ENCODE measurements around the gene FHOD1.

FHOD1 gene

DNA sequence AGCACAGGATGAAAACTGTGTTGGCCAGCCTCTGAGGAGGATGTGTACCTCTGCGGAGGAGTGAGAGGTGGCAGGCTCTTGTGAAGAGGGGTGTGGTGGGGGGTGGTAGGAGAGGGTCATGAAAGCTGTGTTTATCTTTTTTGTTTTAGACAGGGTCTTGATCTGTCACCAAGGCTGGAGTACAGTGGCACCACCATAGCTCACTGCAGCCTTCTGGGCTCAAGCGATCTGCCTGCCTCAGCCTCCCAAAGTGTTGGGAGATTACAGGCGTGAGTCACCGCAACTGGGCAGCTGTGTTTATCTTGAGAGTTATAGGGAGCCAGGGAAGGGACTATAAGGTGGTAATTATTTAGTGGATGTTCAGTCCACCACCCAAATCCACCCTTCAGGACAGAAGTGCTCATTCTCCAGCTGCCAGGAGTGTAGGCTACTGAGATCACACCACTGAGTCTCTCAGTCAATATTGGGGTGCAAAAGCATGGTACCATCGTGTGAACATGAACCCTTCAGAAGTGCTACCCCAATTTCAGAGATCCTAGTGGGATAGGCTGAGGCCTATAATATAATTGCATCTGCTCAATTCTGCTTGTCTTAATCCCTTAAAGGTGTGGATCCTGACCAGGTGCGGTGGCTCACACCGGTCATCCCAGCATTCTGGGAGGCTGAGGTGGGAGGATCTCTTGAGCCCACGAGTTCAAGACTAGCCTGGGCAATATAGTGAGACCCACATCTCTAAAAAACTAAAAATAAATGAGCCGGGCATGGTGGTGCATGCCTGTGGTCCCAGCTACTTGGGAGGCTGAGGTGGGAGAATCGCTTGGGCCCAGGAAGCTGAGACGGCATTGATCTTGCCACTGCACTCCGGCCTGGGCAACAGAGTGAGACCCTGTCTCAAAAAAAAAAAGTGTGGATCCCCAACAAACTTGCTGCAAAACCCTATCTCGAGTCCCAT is 56.6 kb downstream of the FHOD1 start:
- no peak for DNase-seq (ENCODE audit: low read depth)

DNA sequence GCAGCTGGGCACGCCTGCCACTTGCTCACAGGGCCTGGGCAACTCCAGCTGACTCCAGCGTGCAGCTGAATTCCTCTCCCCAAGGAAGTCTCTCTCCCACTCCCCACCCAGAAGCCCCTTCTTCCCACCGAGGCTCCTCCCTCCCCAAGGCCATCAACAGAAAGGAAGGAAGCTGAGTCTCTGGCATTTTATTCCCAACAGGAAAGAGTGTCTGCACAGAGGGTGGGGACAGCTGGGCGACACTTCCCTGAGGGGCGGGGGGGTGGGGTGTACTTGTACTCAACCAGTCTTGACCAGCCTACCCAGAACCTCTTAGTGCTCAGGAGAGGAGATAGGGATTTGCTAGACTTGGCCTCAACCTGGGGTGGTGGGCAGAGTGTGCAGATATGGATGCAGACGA is 57.2 kb downstream of the FHOD1 start, which contains the start of gene EXOC3L1:
Gene EXOC3L1 (minus strand): TSS at position 96 of the 400 bp plus-strand sequence. CDS start 460 bp downstream, outside the sequence.
- DNase-seq (ENCODE audit: low read depth) = no peak

DNA sequence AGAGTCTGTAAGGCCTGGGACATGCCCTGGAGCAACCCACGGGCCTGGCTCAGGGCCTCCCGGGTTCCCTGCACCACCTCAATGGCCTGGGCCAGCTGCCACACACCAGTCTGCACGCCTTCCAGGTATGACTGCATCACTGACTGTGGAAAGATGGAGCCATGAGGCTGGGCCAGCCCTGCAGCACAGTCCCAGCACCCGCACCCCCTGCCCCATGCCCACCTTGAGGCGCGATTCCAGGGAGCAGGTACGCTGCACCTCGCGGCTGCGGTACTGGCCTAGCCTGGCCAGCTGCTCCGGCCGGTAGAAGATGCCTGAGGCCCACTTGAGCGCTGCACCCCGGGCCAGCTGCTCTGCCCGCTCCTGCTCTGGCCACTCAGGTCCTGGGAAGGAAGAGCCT is 58.5 kb downstream of the FHOD1 start:
- DNase-seq (ENCODE audit: low read depth) = no peak

DNA sequence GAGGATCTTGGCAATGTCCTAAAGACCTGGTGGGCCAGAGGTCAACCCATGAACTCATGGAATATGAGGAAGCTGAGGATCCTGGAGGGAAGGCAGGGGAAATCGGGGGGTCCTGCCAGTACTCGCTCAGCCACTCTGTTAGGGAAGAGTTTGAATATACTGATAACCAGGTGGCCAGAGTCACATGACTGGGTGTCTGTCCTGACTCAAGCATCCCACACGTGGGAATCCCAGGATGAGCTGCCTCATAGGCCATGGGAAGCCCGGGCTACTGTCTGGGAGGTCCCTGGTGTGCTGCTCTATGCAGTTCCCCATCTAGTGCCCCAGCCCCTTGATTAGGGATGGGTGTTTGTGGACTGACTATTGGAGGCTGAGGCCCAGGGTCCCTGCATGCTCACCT is 59.0 kb downstream of the FHOD1 start:
- DNase-seq (ENCODE audit: low read depth) = no peak

DNA sequence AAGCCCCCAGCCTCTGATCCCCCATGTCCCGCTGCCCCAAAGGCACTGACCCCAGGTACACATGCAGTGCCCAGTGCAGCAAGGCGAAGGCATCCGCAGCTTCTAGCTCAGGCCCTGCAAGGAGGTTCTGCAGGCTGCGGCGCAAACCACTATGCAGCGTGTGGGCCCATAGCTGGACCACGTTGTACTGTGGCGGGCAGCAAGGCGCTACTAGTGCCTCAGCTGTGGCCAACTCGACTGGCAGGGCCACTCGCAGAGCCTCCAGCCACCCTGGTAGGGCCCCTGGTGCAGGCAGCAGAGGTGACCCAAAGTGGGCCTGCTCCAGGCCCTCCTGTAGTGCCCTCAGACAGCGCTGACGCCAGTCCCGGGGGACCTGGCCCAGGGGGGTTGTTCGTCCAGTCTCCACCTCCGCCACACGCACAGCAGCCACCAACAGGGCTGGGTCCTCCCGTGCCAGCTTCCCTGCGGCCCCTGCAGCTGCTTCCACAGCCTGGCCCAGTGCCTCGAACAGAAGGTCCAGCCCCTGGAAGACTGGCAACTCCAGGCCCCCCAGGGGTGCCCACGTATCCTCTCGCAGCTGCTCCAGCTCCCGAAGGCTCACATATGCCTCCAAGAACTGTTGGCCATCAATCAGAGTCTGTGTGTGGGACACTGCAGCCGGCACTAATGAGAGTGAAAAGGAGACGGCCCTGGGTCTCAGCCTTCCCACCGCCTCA is 59.9 kb downstream of the FHOD1 start:
- no peak for DNase-seq (ENCODE audit: low read depth)

DNA sequence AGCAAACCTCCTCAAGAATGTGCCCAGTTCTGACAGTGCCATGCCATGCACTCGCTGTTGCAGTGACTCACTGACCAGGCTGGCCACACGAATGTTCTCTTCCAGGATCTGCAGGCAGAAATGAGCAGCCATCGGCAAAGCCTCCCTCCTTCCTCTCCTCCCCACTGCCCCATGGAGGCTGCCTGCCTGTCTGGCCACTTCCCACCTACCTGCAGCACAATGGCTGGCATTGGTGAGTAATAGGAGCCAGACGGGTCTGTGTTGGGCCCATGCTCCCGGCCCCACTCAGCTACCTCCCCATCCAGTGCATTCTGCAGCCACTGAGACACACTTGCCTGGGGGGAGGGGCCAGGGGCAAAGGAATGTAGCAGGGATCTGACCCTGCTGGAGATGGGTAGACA is 60.7 kb downstream of the FHOD1 start:
- DNase-seq (ENCODE audit: low read depth) = no peak

DNA sequence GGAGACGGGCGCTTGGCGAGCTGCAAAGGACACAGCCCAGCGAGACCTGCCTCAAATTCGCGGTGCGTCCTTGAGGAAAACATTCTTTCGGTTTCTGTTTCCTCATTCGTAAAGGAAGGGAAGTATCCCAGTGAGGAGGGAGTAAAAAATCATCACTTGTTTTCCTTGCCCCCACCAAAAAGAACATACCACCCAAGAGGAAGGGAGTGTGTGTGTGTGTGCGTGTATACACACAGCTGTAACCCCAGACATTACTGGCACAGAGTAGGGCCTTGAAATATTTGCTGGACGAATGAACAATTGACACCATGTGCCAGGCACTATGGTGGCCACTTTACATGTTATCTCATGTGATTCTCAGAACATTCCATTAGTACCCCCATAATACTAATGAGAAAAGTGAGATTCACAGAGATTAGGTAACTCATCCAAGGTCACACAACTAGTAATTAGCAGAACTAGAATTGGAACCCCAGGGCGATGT is 61.6 kb downstream of the FHOD1 start:
- DNase-seq (ENCODE audit: low read depth) = no peak

DNA sequence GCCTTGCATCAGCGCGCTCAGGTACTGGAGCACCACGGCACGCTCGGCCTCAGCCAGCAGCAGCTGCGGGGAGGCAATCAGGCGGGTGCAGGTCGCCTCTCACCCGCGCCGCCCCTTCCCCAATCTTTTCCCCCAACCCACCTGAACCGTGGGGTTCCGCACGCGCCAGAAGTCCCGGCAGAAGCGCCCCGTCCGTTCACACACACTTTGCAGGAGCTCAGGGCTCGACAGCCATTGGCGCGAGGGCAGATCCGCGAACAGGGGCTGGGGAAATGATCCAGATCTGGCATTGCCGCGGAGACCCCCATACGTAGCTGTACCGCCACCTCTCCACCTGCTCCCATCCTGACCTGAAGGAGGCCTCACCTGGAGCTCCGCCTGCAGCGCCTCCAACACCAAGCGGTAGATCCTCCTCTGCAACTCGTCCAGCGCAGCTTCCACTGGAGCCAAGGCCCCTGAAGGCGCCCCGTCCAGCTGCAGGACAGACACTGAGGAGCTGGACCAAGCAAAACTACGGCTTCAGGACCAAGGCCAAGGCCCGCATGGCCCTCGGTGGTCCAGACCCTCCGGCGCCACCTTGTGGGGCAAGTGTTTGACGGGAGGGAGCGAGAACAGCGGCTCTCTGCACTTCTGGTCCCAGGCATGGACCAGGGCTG is 62.2 kb downstream of the FHOD1 start:
- DNase-seq (ENCODE audit: low read depth) = peak; percentile 76

DNA sequence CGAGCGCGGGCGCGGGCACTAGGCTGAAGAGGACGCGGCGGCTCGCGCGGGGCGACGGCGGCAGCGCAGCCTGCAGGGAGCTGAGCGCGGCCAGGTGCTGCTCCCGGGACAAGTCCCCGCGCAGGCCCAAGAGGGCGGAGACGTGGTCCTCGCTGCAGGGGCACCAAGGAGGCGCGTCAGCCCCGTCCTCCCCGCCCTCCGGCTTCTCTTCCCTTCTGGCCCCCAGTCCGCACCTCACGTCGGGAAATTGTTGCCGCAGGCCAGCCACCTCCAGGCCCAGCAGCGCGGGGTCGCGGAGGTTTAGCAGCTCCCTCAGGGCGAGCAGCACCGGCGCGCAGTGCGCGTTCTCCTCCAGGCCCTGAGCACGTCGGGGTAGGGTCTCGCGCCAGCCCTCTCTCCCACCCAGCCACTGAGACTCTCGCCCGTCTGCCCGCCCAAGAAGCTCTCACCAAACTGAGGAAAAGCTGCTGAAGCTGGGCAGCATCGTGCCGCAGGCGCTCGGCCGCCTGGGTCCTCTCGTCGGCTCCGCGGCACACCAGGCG is 62.8 kb downstream of the FHOD1 start:
- DNase-seq (ENCODE audit: low read depth) = no peak

DNA sequence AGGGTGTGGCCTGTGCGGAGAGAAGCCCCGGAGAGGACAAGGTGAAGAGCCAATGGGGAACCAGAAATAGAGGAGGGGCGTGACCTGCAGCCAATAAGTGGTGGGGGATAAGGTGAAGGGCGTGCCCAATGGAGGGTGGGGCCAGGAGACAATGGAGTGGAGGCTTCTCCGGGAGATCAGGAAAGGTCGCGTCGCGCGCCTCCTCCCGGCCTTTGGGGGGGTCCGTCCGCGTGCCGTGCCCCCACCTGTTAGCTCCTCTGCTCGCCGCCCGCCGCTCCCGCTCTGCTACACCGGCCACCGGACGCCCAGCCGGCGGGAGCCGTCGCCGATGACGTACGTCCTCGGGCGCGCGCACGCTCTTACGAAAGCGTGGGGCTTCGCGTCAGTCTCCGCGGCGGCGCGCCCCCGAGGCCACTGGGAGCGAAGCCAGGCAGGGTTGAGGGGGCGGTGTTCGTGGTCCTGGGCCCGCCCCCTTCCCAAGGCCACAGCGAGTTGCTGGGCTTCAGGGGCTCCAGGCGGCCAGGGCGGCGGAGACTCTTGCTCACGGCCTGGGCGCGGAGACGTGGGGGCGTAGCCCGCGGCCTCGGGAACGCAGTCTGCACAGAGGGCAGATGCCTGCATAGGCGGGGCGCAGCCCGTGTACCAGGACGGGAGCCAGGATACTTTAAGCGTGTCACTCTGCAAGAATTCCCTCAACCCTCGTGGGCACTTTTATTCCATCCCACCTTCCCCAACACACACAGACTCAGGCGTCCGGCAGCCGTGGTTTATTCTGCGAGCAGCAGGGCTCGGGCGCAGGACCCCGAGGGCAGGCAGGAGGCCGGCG is 63.4 kb downstream of the FHOD1 start, which contains the start of gene MATCAP1:
Gene MATCAP1 (minus strand): TSS at position 337 of the 826 bp plus-strand sequence. CDS start 3,353 bp downstream, outside the sequence.
- peak; percentile 91 for DNase-seq (ENCODE audit: low read depth)

DNA sequence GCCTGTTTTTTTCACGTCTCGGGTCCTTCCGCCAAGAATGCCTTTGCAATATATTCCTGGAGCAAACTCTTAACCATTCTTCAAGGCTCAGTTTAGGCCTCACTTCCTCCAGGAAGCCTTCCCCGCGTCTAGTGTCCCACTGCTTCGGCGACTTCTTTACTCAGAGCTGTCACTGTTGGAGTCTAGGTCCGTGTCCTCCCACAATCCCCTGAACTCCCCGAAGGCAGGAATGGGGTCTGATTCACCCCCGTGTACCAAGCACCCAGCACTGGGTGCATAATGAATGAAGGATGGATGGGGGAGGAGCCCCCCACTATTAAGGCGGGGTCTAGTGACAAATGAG is 64.0 kb downstream of the FHOD1 start:
- DNase-seq (ENCODE audit: low read depth) = no peak

DNA sequence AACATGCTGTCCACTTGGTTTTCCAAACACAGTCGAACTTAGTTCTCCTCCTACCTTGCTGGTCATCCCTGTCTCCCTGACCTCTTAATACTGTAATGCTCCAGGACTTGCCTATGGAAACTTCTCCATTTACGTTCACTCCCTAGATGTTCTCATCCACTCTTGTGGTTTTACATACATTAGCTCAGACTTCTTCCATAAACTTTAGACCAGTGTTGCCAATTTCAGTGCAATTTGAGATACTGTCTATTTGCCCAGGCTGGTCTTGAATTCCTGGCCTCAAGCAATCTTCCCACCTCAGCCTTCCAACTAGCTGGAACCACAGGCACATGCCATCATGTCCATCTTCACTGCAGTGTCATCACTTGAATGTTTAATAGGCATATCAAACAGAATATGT is 65.0 kb downstream of the FHOD1 start:
- DNase-seq (ENCODE audit: low read depth) = no peak

DNA sequence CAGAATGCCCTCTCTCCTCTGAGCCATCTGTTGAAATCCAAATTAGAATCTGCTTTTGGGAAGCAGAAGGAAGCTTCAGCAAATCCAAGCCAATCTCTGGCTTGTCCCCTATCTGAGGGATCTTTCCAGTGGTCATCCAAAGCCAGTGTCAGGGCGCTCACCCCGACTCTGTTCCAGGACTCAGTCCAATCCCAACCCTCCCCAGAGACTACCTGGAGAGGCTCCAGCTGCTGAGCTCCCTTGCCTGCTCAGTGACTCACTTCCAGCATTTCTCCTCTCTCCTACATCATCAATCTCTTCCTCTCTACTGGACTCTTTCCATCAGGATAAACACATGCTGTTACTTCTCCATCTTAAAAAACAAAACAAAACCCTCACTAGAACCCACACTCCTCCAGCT is 65.9 kb downstream of the FHOD1 start:
- DNase-seq (ENCODE audit: low read depth) = no peak

DNA sequence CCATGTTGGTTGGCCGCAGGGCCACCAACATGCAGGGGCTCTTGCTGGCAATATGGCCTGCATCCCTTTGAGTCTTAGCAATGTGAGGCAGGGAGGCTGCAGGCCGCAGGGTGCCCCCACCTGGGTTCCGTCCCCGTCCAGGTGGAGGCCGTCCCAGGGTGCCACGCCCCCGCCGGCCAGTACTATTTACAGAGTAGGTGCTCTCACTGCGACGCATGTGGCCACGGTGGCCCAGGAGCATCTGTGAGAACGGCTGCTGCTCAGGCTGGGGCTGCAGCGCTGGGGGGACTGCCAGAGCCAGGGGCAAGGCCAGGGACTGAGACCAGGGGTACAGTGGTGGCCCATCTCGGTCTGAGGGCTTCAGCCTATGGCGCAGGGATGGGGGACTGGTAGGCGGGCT is 67.1 kb downstream of the FHOD1 start:
- no peak for DNase-seq (ENCODE audit: low read depth)

DNA sequence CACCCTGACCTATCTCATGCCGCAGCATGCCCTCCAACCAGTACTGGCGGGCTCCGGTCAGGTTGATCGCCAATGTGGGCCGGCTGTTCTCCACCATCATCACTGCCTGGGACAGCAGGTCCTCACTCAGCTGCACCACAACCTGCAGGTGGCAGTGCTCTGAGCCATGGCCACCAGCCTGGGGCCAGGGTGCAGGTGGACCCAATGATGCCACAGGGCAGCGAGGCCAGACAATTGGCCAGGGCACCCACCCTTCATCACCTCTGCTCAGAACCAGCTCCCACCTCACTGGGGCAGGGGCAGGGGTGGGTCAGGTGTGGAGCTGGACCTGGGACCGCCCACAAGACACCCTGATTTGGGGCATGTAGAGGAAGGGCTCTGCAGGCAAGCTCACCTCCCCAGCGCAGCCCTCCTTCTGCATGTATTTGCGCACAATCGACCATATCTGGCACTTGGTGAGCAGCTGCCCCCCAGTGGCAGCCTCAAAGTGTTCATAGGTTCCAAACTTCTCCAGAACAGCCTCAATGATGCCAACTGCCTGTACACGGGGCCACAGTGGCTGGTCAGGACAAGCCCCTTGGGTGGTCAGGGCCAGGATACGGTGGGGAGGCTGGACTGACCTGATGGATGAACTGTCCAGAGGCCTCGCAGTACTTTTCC is 67.7 kb downstream of the FHOD1 start:
- no peak for DNase-seq (ENCODE audit: low read depth)
